ENCODE results near the gene OGDH.

GRCh38 chr7:44631458-44632115, 25.2 kb downstream of the OGDH start:
- TF ChIP-seq CTCF (IDR thresholded peaks at IDR 0.05) (peak in 1 of 6 experiments; percentile 7), POLR2A (IDR thresholded peaks at IDR 0.05) (no peak)

All from Peyer's patch (tissue), 4 donors.